ENCODE measurements around the gene PRKAR1A.
"Not testable (repeated sequence)": the region's sequence is repeated elsewhere in the genome, so short reads cannot be mapped to it uniquely, and the experiment has no call there.

PRKAR1A gene

GRCh38 chr17:68580236-68580770 is 68.1 kb downstream of the PRKAR1A start:
- Histone ChIP-seq H3K9me2 (replicated peaks; ENCODE audit: insufficient read depth, low read length) (no peaks in the 10 kb centered on the region), H3K9ac (ENCODE audit: low read length) (no peak overlapping the region), H3F3A (ENCODE audit: insufficient read depth) (no peaks in the 10 kb centered on the region), H3K4me3 (ENCODE audit: insufficient read depth, low read length, poor library complexity, severe bottlenecking) (no peak overlapping the region), H4K20me1 (ENCODE audit: low read depth, low read length) (no peaks in the 10 kb centered on the region), H2AFZ (ENCODE audit: low read depth, low read length, severe bottlenecking) (no peak overlapping the region), H3K9me3 (ENCODE audit: insufficient read depth, low read length) (no peaks in the 10 kb centered on the region), H3K27me3 (ENCODE audit: low read length) (no peaks in the 10 kb centered on the region), H3K27ac (ENCODE audit: low read depth, low read length) (no peak overlapping the region), H3K79me2 (ENCODE audit: insufficient read depth, low read length) (no peaks in the 10 kb centered on the region), H3K4me2 (ENCODE audit: low read depth, low read length, poor library complexity, severe bottlenecking) (no peak overlapping the region), H3K36me3 (ENCODE audit: low read length) (no peaks in the 10 kb centered on the region)
- no peak for TF ChIP-seq EZH2phosphoT487 (conservative IDR thresholded peaks at IDR 0.05; ENCODE audit: low read length)
- TF ChIP-seq, protein P1, sequence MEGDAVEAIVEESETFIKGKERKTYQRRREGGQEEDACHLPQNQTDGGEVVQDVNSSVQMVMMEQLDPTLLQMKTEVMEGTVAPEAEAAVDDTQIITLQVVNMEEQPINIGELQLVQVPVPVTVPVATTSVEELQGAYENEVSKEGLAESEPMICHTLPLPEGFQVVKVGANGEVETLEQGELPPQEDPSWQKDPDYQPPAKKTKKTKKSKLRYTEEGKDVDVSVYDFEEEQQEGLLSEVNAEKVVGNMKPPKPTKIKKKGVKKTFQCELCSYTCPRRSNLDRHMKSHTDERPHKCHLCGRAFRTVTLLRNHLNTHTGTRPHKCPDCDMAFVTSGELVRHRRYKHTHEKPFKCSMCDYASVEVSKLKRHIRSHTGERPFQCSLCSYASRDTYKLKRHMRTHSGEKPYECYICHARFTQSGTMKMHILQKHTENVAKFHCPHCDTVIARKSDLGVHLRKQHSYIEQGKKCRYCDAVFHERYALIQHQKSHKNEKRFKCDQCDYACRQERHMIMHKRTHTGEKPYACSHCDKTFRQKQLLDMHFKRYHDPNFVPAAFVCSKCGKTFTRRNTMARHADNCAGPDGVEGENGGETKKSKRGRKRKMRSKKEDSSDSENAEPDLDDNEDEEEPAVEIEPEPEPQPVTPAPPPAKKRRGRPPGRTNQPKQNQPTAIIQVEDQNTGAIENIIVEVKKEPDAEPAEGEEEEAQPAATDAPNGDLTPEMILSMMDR (IDR thresholded peaks at IDR 0.05; ENCODE audit: insufficient read depth, low read length, poor library complexity, severe bottlenecking): no peak

DNA sequence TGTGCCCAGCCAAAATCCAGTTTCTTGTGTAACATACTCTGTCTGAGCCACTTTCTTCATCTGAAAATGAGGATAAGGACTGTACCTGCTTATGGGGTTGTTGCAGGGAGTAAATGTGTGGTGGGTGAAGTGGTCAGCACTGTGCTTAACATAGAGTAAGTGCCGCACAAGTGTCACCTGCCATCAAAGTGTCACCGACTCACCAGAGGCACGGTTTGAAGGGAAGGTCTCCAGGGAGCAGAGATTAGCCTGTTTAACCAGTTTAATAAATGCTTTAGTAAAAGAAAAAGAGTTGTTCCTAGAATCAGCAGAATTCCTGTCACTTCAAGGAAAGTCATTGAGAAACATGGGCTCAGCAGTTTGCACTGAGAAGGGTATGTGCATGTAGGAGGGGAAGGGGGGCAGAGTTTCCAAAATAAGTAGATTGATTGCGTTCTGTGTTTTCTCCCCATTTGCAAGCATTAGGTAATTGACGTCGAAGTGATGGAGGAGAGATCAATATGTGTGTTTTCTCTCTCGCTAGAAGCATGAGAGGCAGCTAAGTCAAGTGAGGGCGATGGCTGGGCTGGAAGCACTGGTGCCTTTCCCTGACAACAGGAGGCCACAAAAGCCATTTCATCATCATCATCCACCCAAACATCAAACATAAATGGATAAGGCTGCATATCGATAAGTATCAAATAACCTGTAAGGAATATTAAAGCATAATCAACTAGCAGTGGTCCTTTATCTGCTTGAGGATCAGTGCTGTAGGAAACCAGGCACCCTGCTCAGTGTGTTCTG is 69.8 kb downstream of the PRKAR1A start:
- no peaks in the 10 kb centered on the region for H3K9me3 ChIP-seq (ENCODE audit: insufficient read depth, low read length)
- H3K9ac ChIP-seq (ENCODE audit: low read length): no peak overlapping the region
- no peak overlapping the region for H3K4me3 ChIP-seq (ENCODE audit: insufficient read depth, low read length, poor library complexity, severe bottlenecking)
- H3F3A ChIP-seq (ENCODE audit: insufficient read depth): no peaks in the 10 kb centered on the region
- no peaks in the 10 kb centered on the region for H3K9me2 ChIP-seq (replicated peaks; ENCODE audit: insufficient read depth, low read length)
- H3K27ac ChIP-seq (ENCODE audit: low read depth, low read length): no peak overlapping the region
- H4K20me1 ChIP-seq (ENCODE audit: low read depth, low read length): no peaks in the 10 kb centered on the region
- H3K4me2 ChIP-seq (ENCODE audit: low read depth, low read length, poor library complexity, severe bottlenecking): no peak overlapping the region
- no peak overlapping the region for H2AFZ ChIP-seq (ENCODE audit: low read depth, low read length, severe bottlenecking)
- H3K27me3 ChIP-seq (ENCODE audit: low read length): no peaks in the 10 kb centered on the region
- TF ChIP-seq EZH2phosphoT487 (conservative IDR thresholded peaks at IDR 0.05; ENCODE audit: low read length): no peak
- TF ChIP-seq, protein P1 (IDR thresholded peaks at IDR 0.05; ENCODE audit: insufficient read depth, low read length, poor library complexity, severe bottlenecking): no peak
- H3K36me3 ChIP-seq (ENCODE audit: low read length): no peaks in the 10 kb centered on the region
- no peaks in the 10 kb centered on the region for H3K79me2 ChIP-seq (ENCODE audit: insufficient read depth, low read length)

DNA sequence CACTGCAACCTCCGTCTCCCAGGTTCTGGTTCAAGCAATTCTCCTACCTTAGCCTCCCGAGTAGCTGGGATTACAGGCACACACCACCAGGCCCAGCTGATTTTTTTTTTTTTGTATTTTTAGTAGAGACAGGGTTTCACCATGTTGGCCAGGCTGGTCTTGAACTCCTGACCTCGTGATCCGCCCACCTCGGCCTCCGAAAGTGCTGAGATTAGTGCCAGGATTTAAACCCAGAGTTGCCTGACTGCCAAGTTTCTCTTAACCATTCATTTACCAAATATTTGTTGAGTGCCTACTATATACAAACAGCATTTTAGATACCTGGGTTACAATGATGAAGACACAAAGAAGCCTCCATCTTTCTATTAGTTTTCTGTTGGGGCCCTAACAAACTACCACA is 70.6 kb downstream of the PRKAR1A start:
- H3K27ac ChIP-seq (ENCODE audit: low read depth, low read length); H3K9me2 ChIP-seq (replicated peaks; ENCODE audit: insufficient read depth, low read length); H3K9ac ChIP-seq (ENCODE audit: low read length); H3K4me2 ChIP-seq (ENCODE audit: low read depth, low read length, poor library complexity, severe bottlenecking); H3K9me3 ChIP-seq (ENCODE audit: insufficient read depth, low read length); H4K20me1 ChIP-seq (ENCODE audit: low read depth, low read length); H2AFZ ChIP-seq (ENCODE audit: low read depth, low read length, severe bottlenecking); H3K36me3 ChIP-seq (ENCODE audit: low read length); H3K27me3 ChIP-seq (ENCODE audit: low read length); H3F3A ChIP-seq (ENCODE audit: insufficient read depth); H3K79me2 ChIP-seq (ENCODE audit: insufficient read depth, low read length); H3K4me3 ChIP-seq (ENCODE audit: insufficient read depth, low read length, poor library complexity, severe bottlenecking): not testable (repeated sequence)

GRCh38 chr17:68584581-68585303 is 72.5 kb downstream of the PRKAR1A start:
- Histone ChIP-seq H3K27me3 (ENCODE audit: low read length) (no peaks in the 10 kb centered on the region), H3K79me2 (ENCODE audit: insufficient read depth, low read length) (no peaks in the 10 kb centered on the region), H3K27ac (ENCODE audit: low read depth, low read length) (no peak overlapping the region), H3K9me3 (ENCODE audit: insufficient read depth, low read length) (no peaks in the 10 kb centered on the region), H2AFZ (ENCODE audit: low read depth, low read length, severe bottlenecking) (no peak overlapping the region), H3K4me3 (ENCODE audit: insufficient read depth, low read length, poor library complexity, severe bottlenecking) (no peak overlapping the region), H3K36me3 (ENCODE audit: low read length) (no peaks in the 10 kb centered on the region), H3F3A (ENCODE audit: insufficient read depth) (no peaks in the 10 kb centered on the region), H4K20me1 (ENCODE audit: low read depth, low read length) (no peaks in the 10 kb centered on the region), H3K9me2 (replicated peaks; ENCODE audit: insufficient read depth, low read length) (no peaks in the 10 kb centered on the region), H3K4me2 (ENCODE audit: low read depth, low read length, poor library complexity, severe bottlenecking) (no peak overlapping the region), H3K9ac (ENCODE audit: low read length) (no peak overlapping the region)
- TF ChIP-seq, protein P1 (IDR thresholded peaks at IDR 0.05; ENCODE audit: insufficient read depth, low read length, poor library complexity, severe bottlenecking): no peak
- no peak for TF ChIP-seq EZH2phosphoT487 (conservative IDR thresholded peaks at IDR 0.05; ENCODE audit: low read length)
